CD4-positive, alpha-beta T cell (primary cell): Measurements from ENCODE around the gene TMEM204. TPM values are rescaled to one million over a fixed set of nuclear protein-coding genes. Genes with fewer than 3 reads are reported as not detected.

Source experiments
- ATAC-seq: fragments of 200-7000 bp; cut with Tn5 transposase; one replicate; pipeline ENCODE4 v1.10.0; 2022; ENCODE audit warnings: mild to moderate bottlenecking; ENCODE audit not compliant: poor library complexity
- CTCF ChIA-PET: fragments of 350-600 bp; sonication (Branson Sonifier 250); formaldehyde crosslinking; loops from one replicate; lab custom pipeline; 2021; ENCODE audit warnings: antibody characterized with exemption, inconsistent platforms; lab: Charles Lee
- POLR2A ChIA-PET: fragments of 350-600 bp; sonication (Branson Sonifier 250); formaldehyde crosslinking; loops from one replicate; lab custom pipeline; 2021; ENCODE audit warnings: antibody characterized with exemption, inconsistent platforms; lab: Charles Lee
- DNase-seq, 14 experiments: peaks; one replicate each; pipeline ENCODE4 v3.0.0-alpha.2; 2013 to 2020; ENCODE audit warnings: mixed read lengths in 2 of 14
- H3K27ac ChIP-seq, 2 donors: one replicate each; pipeline versions ENCODE4 v1.5.1 to v1.7.0; 2013; ENCODE audit warnings: low read length in 2 of 2, low read depth in 1 of 2, mild to moderate bottlenecking in 1 of 2
- H3K27me3 ChIP-seq, 2 experiments: 1 replicate in 1 of 2; 2 replicates in 1 of 2; pipeline versions ENCODE4 v1.6.1 to v1.7.0; 2013; ENCODE audit warnings: low read length in 2 of 2, control low read depth in 1 of 2, mild to moderate bottlenecking in 1 of 2, moderate library complexity in 1 of 2; ENCODE audit not compliant: insufficient read depth in 2 of 2, control insufficient read depth in 1 of 2
- H3K36me3 ChIP-seq: one replicate; pipeline ENCODE4 v1.6.1; 2013; ENCODE audit warnings: low read length, control low read depth; ENCODE audit not compliant: insufficient read depth
- H3K4me1 ChIP-seq: one replicate; pipeline ENCODE4 v1.6.1; 2013; ENCODE audit warnings: low read length, control low read depth; ENCODE audit not compliant: insufficient read depth
- H3K4me3 ChIP-seq: one replicate; pipeline ENCODE4 v1.5.1; 2013; ENCODE audit warnings: mild to moderate bottlenecking, low read length, moderate library complexity
- H3K9me3 ChIP-seq, 2 experiments: 1 replicate in 1 of 2; 2 replicates in 1 of 2; pipeline versions ENCODE4 v1.6.1 to v1.7.0; 2013; ENCODE audit warnings: low read length in 2 of 2, mild to moderate bottlenecking in 2 of 2, control low read depth in 1 of 2, moderate library complexity in 1 of 2; ENCODE audit not compliant: control insufficient read depth in 1 of 2, insufficient read depth in 1 of 2
- H3K27ac Mint-ChIP-seq: one replicate; pipeline ENCODE4 v1.8.0; 2020; ENCODE audit warnings: mixed read lengths
- H3K27me3 Mint-ChIP-seq: one replicate; pipeline ENCODE4 v1.8.0; 2021; ENCODE audit warnings: mixed read lengths
- H3K36me3 Mint-ChIP-seq: one replicate; pipeline ENCODE4 v1.8.0; 2021; ENCODE audit warnings: low read depth, mixed read lengths
- H3K4me1 Mint-ChIP-seq: one replicate; pipeline ENCODE4 v1.8.0; 2021; ENCODE audit warnings: low read depth, mixed read lengths
- H3K4me3 Mint-ChIP-seq: one replicate; pipeline ENCODE4 v1.8.0; 2020; ENCODE audit warnings: mild to moderate bottlenecking, mixed read lengths
- H3K9me3 Mint-ChIP-seq: one replicate; pipeline ENCODE4 v1.8.0; 2020; ENCODE audit warnings: mixed read lengths
- intact Hi-C, 2 experiments: fragments of 100-400 bp; cut with DNase I in 1 of 2; cut with micrococcal nuclease in 1 of 2; formaldehyde crosslinking; loops; one replicate each; pipeline versions ENCODE4 v1.15.1 to v1.9.0; 2023 to 2025; cut with DNase I, micrococcal nuclease
- total RNA-seq, 174 experiments: library from RNA in 2 of 174; stranded (reverse) in 2 of 174; gene quantifications; one replicate each; pipeline ENCODE4 v1.2.3 and lab custom pipeline; 2021 to 2026
- TF ChIP-seq, protein P1 (sequence below): fragments of 200-600 bp; IDR thresholded peaks from one replicate; pipeline ENCODE4 v1.8.0; 2022; ENCODE audit warnings: antibody characterized with exemption, mild to moderate bottlenecking

Gene TMEM204
- total RNA-seq, 2 experiments from 2014 or later, result 20.5 to 22.1 TPM

DNA sequence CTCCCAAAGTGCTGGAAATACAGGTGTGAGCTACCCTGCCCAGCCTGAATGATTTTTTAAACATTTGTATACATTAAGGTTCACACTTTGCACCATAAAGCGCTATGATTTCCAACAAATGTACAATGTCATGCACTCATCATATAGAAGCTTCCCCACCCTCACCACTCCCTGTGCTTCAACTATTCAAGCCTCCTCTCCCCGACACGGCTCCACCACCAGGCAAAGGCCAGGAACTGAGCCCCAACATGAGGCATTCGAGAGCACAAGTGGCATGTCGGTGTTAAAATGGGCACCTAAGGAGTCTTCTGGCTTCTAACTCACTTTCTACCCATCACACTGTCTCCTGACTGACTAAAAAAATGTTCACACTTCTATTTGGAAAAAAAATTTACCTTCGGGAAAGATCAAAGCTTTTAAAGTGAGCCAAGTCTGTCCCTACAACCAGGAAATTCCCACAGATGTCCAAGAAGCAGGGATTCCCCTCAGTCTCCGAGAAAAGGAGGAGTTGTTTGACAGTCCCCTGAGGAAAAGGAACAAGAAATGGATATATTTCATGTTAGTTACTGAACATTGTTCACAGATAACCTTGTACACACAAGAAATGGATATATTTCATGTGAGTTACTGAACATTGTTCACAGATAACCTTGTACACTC, 37.7 kb downstream of the TMEM204 start:
- intact Hi-C loops, result no loop called here
- no peak overlapping the region for H3K4me3 ChIP-seq
- H3K27ac ChIP-seq, result no peak overlapping the region
- no peaks in the 10 kb centered on the region for H3K27me3 ChIP-seq
- ChIA-PET CTCF (no interaction called here), POLR2A (interaction anchor here (1.5 kb wide), 1 partner anchor 10 kb away, joined by 4 read pairs; no protein-coding TSS in a partner anchor)
- H3K4me1 Mint-ChIP-seq, result peaks cover under 1% of the 10 kb centered on the region
- TF ChIP-seq, protein P1, sequence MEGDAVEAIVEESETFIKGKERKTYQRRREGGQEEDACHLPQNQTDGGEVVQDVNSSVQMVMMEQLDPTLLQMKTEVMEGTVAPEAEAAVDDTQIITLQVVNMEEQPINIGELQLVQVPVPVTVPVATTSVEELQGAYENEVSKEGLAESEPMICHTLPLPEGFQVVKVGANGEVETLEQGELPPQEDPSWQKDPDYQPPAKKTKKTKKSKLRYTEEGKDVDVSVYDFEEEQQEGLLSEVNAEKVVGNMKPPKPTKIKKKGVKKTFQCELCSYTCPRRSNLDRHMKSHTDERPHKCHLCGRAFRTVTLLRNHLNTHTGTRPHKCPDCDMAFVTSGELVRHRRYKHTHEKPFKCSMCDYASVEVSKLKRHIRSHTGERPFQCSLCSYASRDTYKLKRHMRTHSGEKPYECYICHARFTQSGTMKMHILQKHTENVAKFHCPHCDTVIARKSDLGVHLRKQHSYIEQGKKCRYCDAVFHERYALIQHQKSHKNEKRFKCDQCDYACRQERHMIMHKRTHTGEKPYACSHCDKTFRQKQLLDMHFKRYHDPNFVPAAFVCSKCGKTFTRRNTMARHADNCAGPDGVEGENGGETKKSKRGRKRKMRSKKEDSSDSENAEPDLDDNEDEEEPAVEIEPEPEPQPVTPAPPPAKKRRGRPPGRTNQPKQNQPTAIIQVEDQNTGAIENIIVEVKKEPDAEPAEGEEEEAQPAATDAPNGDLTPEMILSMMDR, result no peak
- no peaks in the 10 kb centered on the region for H3K36me3 ChIP-seq
- H3K27ac Mint-ChIP-seq, result no peak overlapping the region
- H3K27me3 Mint-ChIP-seq, result no peaks in the 10 kb centered on the region
- H3K9me3 Mint-ChIP-seq, result no peaks in the 10 kb centered on the region
- H3K9me3 ChIP-seq, result no peaks in the 10 kb centered on the region
- no peaks in the 10 kb centered on the region for H3K4me1 ChIP-seq
- no peaks in the 10 kb centered on the region for H3K36me3 Mint-ChIP-seq
- no peak for ATAC-seq
- no peak overlapping the region for H3K4me3 Mint-ChIP-seq
- DNase-seq, result no peak

DNA sequence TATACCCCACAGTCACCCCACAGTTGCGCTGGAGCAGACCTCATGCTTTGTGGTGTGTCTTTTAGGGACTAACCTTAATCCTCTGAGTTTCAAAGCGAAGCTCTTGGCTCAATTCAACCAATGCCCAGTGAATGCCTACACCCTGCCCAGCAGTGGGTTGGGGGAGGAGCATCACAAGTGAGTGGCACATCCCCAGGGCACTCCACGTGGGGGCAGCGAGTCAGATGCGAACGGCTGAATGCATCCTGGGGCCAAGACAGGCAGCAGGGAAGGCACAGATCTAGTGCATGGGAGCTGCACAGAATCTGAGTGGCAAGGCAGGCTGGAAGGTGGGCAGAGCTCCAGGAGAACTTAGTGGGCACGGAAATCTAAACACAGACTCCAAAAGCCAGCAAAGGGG, 39.2 kb downstream of the TMEM204 start:
- no peaks in the 10 kb centered on the region for H3K27me3 Mint-ChIP-seq
- H3K27ac ChIP-seq, result no peak overlapping the region
- no peaks in the 10 kb centered on the region for H3K4me1 Mint-ChIP-seq
- no peaks in the 10 kb centered on the region for H3K9me3 Mint-ChIP-seq
- H3K9me3 ChIP-seq, result no peaks in the 10 kb centered on the region
- H3K4me3 Mint-ChIP-seq, result no peak overlapping the region
- H3K4me3 ChIP-seq, result no peak overlapping the region
- H3K36me3 Mint-ChIP-seq, result no peaks in the 10 kb centered on the region
- ChIA-PET CTCF (no interaction called here), POLR2A (no interaction called here)
- H3K27me3 ChIP-seq, result no peaks in the 10 kb centered on the region
- no peaks in the 10 kb centered on the region for H3K4me1 ChIP-seq
- H3K36me3 ChIP-seq, result no peaks in the 10 kb centered on the region
- TF ChIP-seq, protein P1, result no peak
- intact Hi-C loops, result no loop called here
- DNase-seq (no peak), ATAC-seq (no peak)
- H3K27ac Mint-ChIP-seq, result no peak overlapping the region

DNA sequence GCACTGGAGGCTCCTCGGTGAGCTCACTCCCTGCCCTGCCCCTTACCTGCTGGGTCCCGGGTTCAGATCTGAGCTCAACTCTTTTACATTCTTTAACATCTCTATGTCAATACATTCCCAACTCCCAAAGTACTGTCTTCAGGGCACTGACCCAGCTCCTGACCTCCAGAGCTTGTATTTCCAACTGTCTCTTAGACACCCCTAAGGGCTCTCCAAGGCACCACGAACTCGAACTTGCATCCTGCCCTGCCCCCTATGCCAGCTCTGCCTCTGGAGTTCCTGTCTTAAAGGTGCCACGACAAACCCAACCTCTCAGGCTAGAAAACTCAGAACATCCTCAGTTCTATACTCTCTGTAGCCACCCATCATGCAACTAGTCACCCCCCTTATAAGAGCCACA, 39.8 kb downstream of the TMEM204 start:
- H3K27me3 ChIP-seq, result no peaks in the 10 kb centered on the region
- no peak overlapping the region for H3K4me3 Mint-ChIP-seq
- H3K27ac ChIP-seq, result no peak overlapping the region
- DNase-seq (no peak), ATAC-seq (no peak)
- no peaks in the 10 kb centered on the region for H3K9me3 Mint-ChIP-seq
- no peak overlapping the region for H3K27ac Mint-ChIP-seq
- H3K4me3 ChIP-seq, result no peak overlapping the region
- H3K9me3 ChIP-seq, result no peaks in the 10 kb centered on the region
- ChIA-PET POLR2A (no interaction called here), CTCF (no interaction called here)
- H3K36me3 ChIP-seq, result no peaks in the 10 kb centered on the region
- TF ChIP-seq, protein P1, result no peak
- H3K4me1 Mint-ChIP-seq, result no peaks in the 10 kb centered on the region
- intact Hi-C loops, result no loop called here
- H3K4me1 ChIP-seq, result no peaks in the 10 kb centered on the region
- H3K27me3 Mint-ChIP-seq, result no peaks in the 10 kb centered on the region
- no peaks in the 10 kb centered on the region for H3K36me3 Mint-ChIP-seq
